GM12878 (cell line): ENCODE measurements around the gene C14orf119. TPM values are rescaled to one million over a fixed set of nuclear protein-coding genes. Genes with fewer than 3 reads are reported as not detected.

Source experiments
- ATAC-seq: fragments of 200-7000 bp; cut with Tn5 transposase; 3 replicates; pipeline ENCODE4 v1.9.1; 2020; ENCODE audit warnings: mild to moderate bottlenecking, moderate library complexity
- BruUV-seq: library from RNA; stranded (reverse); fragments of 400-500 nt; replicated peaks from 2 replicates; lab custom pipeline; 2021; lab: Mats Ljungman, UMichigan
- CTCF ChIA-PET: fragments of 300-600 bp; sonication (Branson Sonifier 250); formaldehyde crosslinking; extraction: SDS; loops from one replicate; lab custom pipeline; 2021; ENCODE audit warnings: inconsistent platforms; lab: Yijun Ruan, JAX
- POLR2A ChIA-PET: fragments of 350-600 bp; formaldehyde crosslinking; extraction: SDS; loops from one replicate; lab custom pipeline; 2021; ENCODE audit warnings: inconsistent platforms; lab: Charles Lee
- RAD21 ChIA-PET: fragments of 300-600 bp; sonication (Branson Sonifier 250); formaldehyde crosslinking; loops from one replicate; lab custom pipeline; 2023; ENCODE audit warnings: antibody characterized with exemption; ENCODE audit not compliant: unreplicated experiment; lab: Charles Lee
- SMC1A ChIA-PET: fragments of 300-600 bp; sonication (Branson Sonifier 250); formaldehyde crosslinking; loops from one replicate; lab custom pipeline; 2023; ENCODE audit not compliant: unreplicated experiment, uncharacterized antibody; lab: Charles Lee
- DNase-seq: peaks from one replicate; pipeline ENCODE4 v3.0.0-alpha.2; 2011; ENCODE audit warnings: low read depth, low spot score
- FAIRE-seq: peaks from 3 replicates; lab custom pipeline; 2011; peaks lifted over from hg19 to GRCh38; lab: Jason Lieb, UNC
- H2AFZ ChIP-seq: 2 replicates; pipeline ENCODE4 v1.6.0; 2011; ENCODE audit warnings: low read depth, low read length, control low read depth; ENCODE audit not compliant: control insufficient read depth
- H3K27ac ChIP-seq: 2 replicates; pipeline ENCODE4 v1.5.1; 2011; ENCODE audit warnings: control low read depth; ENCODE audit not compliant: control insufficient read depth, insufficient read depth
- H3K27me3 ChIP-seq, 2 experiments: replicated peaks in 1 of 2; 2 replicates each; pipeline versions ENCODE4 v1.6.0 to v1.6.1; 2011; ENCODE audit warnings: low read length in 1 of 2; ENCODE audit not compliant: control insufficient read depth in 2 of 2, insufficient read depth in 2 of 2
- H3K36me3 ChIP-seq, 2 experiments: 2 replicates each; pipeline ENCODE4 v1.5.1; 2011; ENCODE audit warnings: low read length in 1 of 2; ENCODE audit not compliant: control insufficient read depth in 2 of 2, insufficient read depth in 2 of 2
- H3K4me1 ChIP-seq: 2 replicates; pipeline ENCODE4 v1.6.1; 2011; ENCODE audit warnings: mild to moderate bottlenecking, low read length, moderate library complexity, mixed read lengths; ENCODE audit not compliant: control insufficient read depth, insufficient read depth
- H3K4me2 ChIP-seq: 2 replicates; pipeline ENCODE4 v1.6.0; 2011; ENCODE audit warnings: control low read depth; ENCODE audit not compliant: control insufficient read depth, insufficient read depth
- H3K4me3 ChIP-seq: fragments of 200-600 bp; sonication (generic); 2 replicates; pipeline ENCODE4 v1.5.1; 2016
- H3K79me2 ChIP-seq: 2 replicates; pipeline ENCODE4 v1.6.0; 2011; ENCODE audit warnings: low read length; ENCODE audit not compliant: control insufficient read depth, insufficient read depth
- H3K9ac ChIP-seq: 2 replicates; pipeline ENCODE4 v1.8.0; 2011; ENCODE audit warnings: low read length, control low read depth, mixed read lengths; ENCODE audit not compliant: control insufficient read depth, insufficient read depth
- H3K9me3 ChIP-seq: replicated peaks from 3 replicates; pipeline ENCODE4 v1.5.1; 2011; ENCODE audit warnings: mild to moderate bottlenecking, low read length; ENCODE audit not compliant: control insufficient read depth, insufficient read depth
- H4K20me1 ChIP-seq: 2 replicates; pipeline ENCODE4 v1.6.0; 2011; ENCODE audit not compliant: control insufficient read depth, insufficient read depth
- BACH1 ChIP-seq: fragments of 450-650 bp; IDR thresholded peaks from 2 replicates; pipeline ENCODE4 v1.6.1; 2017; ENCODE audit warnings: mild to moderate bottlenecking, borderline replicate concordance
- BCLAF1 ChIP-seq: fragments of 450-650 bp; IDR thresholded peaks from 2 replicates; pipeline ENCODE4 v1.6.1; 2017; ENCODE audit warnings: antibody characterized with exemption, mild to moderate bottlenecking, moderate library complexity
- ESRRA ChIP-seq: IDR thresholded peaks from 2 replicates; pipeline ENCODE4 v1.6.1; 2012; ENCODE audit warnings: mild to moderate bottlenecking, low read length, improper control_type of control experiment
- MYB ChIP-seq: fragments of 150-350 bp; IDR thresholded peaks from 2 replicates; pipeline ENCODE4 v1.6.1; 2014; ENCODE audit warnings: mild to moderate bottlenecking, low read depth, low read length, borderline replicate concordance
- RELB ChIP-seq: fragments of 450-650 bp; IDR thresholded peaks from 2 replicates; pipeline ENCODE4 v1.6.1; 2017; ENCODE audit warnings: low read depth, mild to moderate bottlenecking, moderate library complexity
- ZBTB11 ChIP-seq: fragments of 450-650 bp; formaldehyde crosslinking; IDR thresholded peaks from 2 replicates; pipeline ENCODE4 v1.5.0; 2022; ENCODE audit warnings: mild to moderate bottlenecking, missing genetic modification characterization
- WGBS: methylation state at CpG from one replicate; pipeline ENCODE4 v1.1.6; 2016; ENCODE audit warnings: low lambda C conversion rate; ENCODE audit not compliant: insufficient replicate concordance, insufficient coverage; ENCODE audit errors: missing lambda C conversion rate; 5-methylcytosine and 5-hydroxymethylcytosine counted together
- in situ Hi-C: fragments of 300-500 bp; cut with MboI; formaldehyde crosslinking; loops from 9 replicates; pipeline ENCODE4 v1.14.3; 2018; ENCODE audit warnings: mixed read lengths
- intact Hi-C: fragments of 100-400 bp; cut with micrococcal nuclease; formaldehyde crosslinking; loops from one replicate; pipeline ENCODE4 v1.14.2; 2022; ENCODE audit not compliant: unreplicated experiment
- polyA plus RNA-seq, 11 experiments: library from polyadenylated mRNA; depleted of rRNA in 4 of 11; unstranded in 6 of 11; stranded (reverse) in 5 of 11; fragments of >200 nt; fragmentation: Nextera tagmentation in 4 of 11; fragmentation: Illumina TruSeq in 1 of 11; extraction: Ambion mirVana in 4 of 11; extraction: Trizol in 1 of 11; gene quantifications; 1 replicate in 1 of 11; 2 replicates in 10 of 11; pipeline versions ENCODE4 v1.2.1 to v1.2.3, GENCODE V29; 2011 to 2016; ENCODE audit warnings: inconsistent platforms in 2 of 11, missing spikeins in 2 of 11, low read depth in 1 of 11
- total RNA-seq, 4 experiments: library from RNA; depleted of rRNA in 3 of 4; stranded (reverse); fragments of >200 nt in 3 of 4; fragmentation: Illumina TruSeq in 1 of 4; extraction: Trizol in 1 of 4; gene quantifications; 2 replicates each; pipeline versions ENCODE4 v1.2.1 to v1.2.3, GENCODE V29; 2013 to 2021

The C14orf119 gene
- total and polyA plus RNA-seq, 10 of the 15 experiments (the other 5 are each of a cell fraction or from before 2014, with no cell fraction given): 32.3 to 228 (median 57.6) TPM

- TF ChIP-seq ZBTB11 (no peak), MYB (no peak), RELB (no peak)
Observed at GRCh38 chr14:23139874-23140273, 44.6 kb downstream of the C14orf119 start (continued).

- ChIA-PET RAD21 (no interaction called here), CTCF (no interaction called here), SMC1A (no interaction called here), POLR2A (no interaction called here)
- Histone ChIP-seq H3K36me3 (no peaks in the 10 kb centered on the region), H3K4me3 (no peak overlapping the region), H3K27me3 (peaks cover 3% of the 10 kb centered on the region in 2 experiments; a peak in 3 of 4 replicates), H3K9ac (no peak overlapping the region), H3K27ac (no peak overlapping the region), H3K4me1 (no peaks in the 10 kb centered on the region), H3K9me3 (no peaks in the 10 kb centered on the region), H3K79me2 (no peaks in the 10 kb centered on the region), H3K4me2 (no peak overlapping the region), H2AFZ (no peak overlapping the region), H4K20me1 (no peaks in the 10 kb centered on the region)
- intact Hi-C loops: no loop called here
- in situ Hi-C loops: no loop called here
- ATAC-seq: no peak
- no peak for DNase-seq
- BruUV-seq: no TSS peak
- WGBS: 45% methylated on average over 6 of the region's 6 CpGs
- FAIRE-seq: no peak
- TF ChIP-seq BACH1: no peak
- no peak for TF ChIP-seq ESRRA
- no peak for TF ChIP-seq BCLAF1
Observed at GRCh38 chr14:23140371-23140770, 45.1 kb downstream of the C14orf119 start.
